Esophagus squamous epithelium (tissue), 4 donors: Measurements from ENCODE around the gene RAB27A.
"Not testable (repeated sequence)": the region's sequence is repeated elsewhere in the genome, so short reads cannot be mapped to it uniquely, and the experiment has no call there.

Source experiments
- CTCF ChIP-seq, 6 experiments: fragments of 450-650 bp in 4 of 6; fragments of 200-600 bp in 2 of 6; sonication (generic) in 2 of 6; IDR thresholded peaks; one replicate each; pipeline ENCODE4 v1.5.1; 2016 to 2019; ENCODE audit warnings: antibody characterized with exemption in 6 of 6, mild to moderate bottlenecking in 4 of 6, moderate library complexity in 4 of 6
- POLR2A ChIP-seq, 4 donors: fragments of 450-650 bp; IDR thresholded peaks; one replicate each; pipeline ENCODE4 v1.6.1; 2017; ENCODE audit warnings: antibody characterized with exemption in 4 of 4, mild to moderate bottlenecking in 4 of 4, moderate library complexity in 3 of 4

GRCh38 chr15:55286442-55287189 lies 3.0 kb downstream of the RAB27A start:
- not testable (repeated sequence) for TF ChIP-seq CTCF, POLR2A (IDR thresholded peaks at IDR 0.05)
